WTC11 (cell line): ENCODE results near the gene ANKRD26. TPM values are rescaled to one million over a fixed set of nuclear protein-coding genes. Genes with fewer than 3 reads are reported as not detected.

ENCODE experiments used
- ATAC-seq: fragments of 200-7000 bp; cut with Tn5 transposase; 2 replicates; pipeline ENCODE4 v1.10.0; 2021; ENCODE audit warnings: mild to moderate bottlenecking, moderate library complexity
- CTCF ChIA-PET: fragments of 300-600 bp; sonication (Branson Sonifier 250); formaldehyde crosslinking; loops from one replicate; lab custom pipeline; 2021; ENCODE audit warnings: antibody characterized with exemption; lab: Charles Lee
- POLR2A ChIA-PET: fragments of 350-600 bp; sonication (Branson Sonifier 250); formaldehyde crosslinking; loops from one replicate; lab custom pipeline; 2021; ENCODE audit warnings: antibody characterized with exemption; lab: Charles Lee
- DNase-seq: peaks from one replicate; pipeline ENCODE4 v3.0.0; 2021; ENCODE audit warnings: low spot score
- H3K27ac Mint-ChIP-seq: 2 replicates; pipeline ENCODE4 v1.8.0; 2021; ENCODE audit warnings: mixed read lengths
- H3K27me3 Mint-ChIP-seq: 2 replicates; pipeline ENCODE4 v1.8.0; 2021; ENCODE audit warnings: low read depth, mild to moderate bottlenecking, moderate library complexity, mixed read lengths
- H3K36me3 Mint-ChIP-seq: 2 replicates; pipeline ENCODE4 v1.8.0; 2021; ENCODE audit warnings: mixed read lengths
- H3K4me1 Mint-ChIP-seq: 2 replicates; pipeline ENCODE4 v1.8.0; 2022; ENCODE audit warnings: mixed read lengths
- H3K4me3 Mint-ChIP-seq: 2 replicates; pipeline ENCODE4 v1.8.0; 2021; ENCODE audit warnings: mild to moderate bottlenecking, moderate library complexity, mixed read lengths
- H3K9me3 Mint-ChIP-seq: 2 replicates; pipeline ENCODE4 v1.8.0; 2021; ENCODE audit warnings: mixed read lengths
- CTCF ChIP-seq: fragments of 200-600 bp; IDR thresholded peaks from 2 replicates; pipeline ENCODE4 v1.8.0; 2022; ENCODE audit warnings: antibody characterized with exemption
- FOXK1 ChIP-seq: sonication (generic); formaldehyde crosslinking; IDR thresholded peaks from 2 replicates; pipeline ENCODE4 v1.8.0; 2022; ENCODE audit warnings: mild to moderate bottlenecking, moderate library complexity, missing genetic modification reagents
- TEAD4 ChIP-seq: sonication (generic); formaldehyde crosslinking; IDR thresholded peaks from 2 replicates; pipeline ENCODE4 v1.8.0; 2022; ENCODE audit warnings: mild to moderate bottlenecking, missing genetic modification reagents
- total RNA-seq: library from RNA; stranded (reverse); gene quantifications from 3 replicates; pipeline ENCODE4 v1.2.3, GENCODE V29; 2021
- TF ChIP-seq, protein P1 (sequence below): sonication (generic); formaldehyde crosslinking; IDR thresholded peaks from 2 replicates; pipeline ENCODE4 v1.8.0; 2023; ENCODE audit warnings: missing genetic modification reagents, mild to moderate bottlenecking, borderline replicate concordance
- TF ChIP-seq, protein P2 (sequence below): sonication (generic); formaldehyde crosslinking; IDR thresholded peaks from 2 replicates; pipeline ENCODE4 v1.8.0; 2022; ENCODE audit warnings: missing genetic modification reagents
- TF ChIP-seq, protein P3 (sequence below): fragments of 250-450 bp; sonication (Bioruptor Pico); IDR thresholded peaks from 2 replicates; pipeline ENCODE4 v1.9.0; 2021; ENCODE audit warnings: mild to moderate bottlenecking
- TF ChIP-seq, protein P4 (sequence below): sonication (generic); formaldehyde crosslinking; IDR thresholded peaks from 2 replicates; pipeline ENCODE4 v1.8.1; 2023; ENCODE audit warnings: mild to moderate bottlenecking, missing genetic modification reagents, borderline replicate concordance
- TF ChIP-seq, protein P5 (sequence below): sonication (generic); formaldehyde crosslinking; conservative IDR thresholded peaks from 2 replicates; pipeline ENCODE4 v1.8.1; 2022; ENCODE audit warnings: mild to moderate bottlenecking, missing genetic modification reagents

Gene ANKRD26
- total RNA-seq, 1 experiment from 2014 or later: 7.3 TPM

GRCh38 chr10:27035163-27035562 lies 65.1 kb downstream of the ANKRD26 start (continued):
- TF ChIP-seq, protein P1, sequence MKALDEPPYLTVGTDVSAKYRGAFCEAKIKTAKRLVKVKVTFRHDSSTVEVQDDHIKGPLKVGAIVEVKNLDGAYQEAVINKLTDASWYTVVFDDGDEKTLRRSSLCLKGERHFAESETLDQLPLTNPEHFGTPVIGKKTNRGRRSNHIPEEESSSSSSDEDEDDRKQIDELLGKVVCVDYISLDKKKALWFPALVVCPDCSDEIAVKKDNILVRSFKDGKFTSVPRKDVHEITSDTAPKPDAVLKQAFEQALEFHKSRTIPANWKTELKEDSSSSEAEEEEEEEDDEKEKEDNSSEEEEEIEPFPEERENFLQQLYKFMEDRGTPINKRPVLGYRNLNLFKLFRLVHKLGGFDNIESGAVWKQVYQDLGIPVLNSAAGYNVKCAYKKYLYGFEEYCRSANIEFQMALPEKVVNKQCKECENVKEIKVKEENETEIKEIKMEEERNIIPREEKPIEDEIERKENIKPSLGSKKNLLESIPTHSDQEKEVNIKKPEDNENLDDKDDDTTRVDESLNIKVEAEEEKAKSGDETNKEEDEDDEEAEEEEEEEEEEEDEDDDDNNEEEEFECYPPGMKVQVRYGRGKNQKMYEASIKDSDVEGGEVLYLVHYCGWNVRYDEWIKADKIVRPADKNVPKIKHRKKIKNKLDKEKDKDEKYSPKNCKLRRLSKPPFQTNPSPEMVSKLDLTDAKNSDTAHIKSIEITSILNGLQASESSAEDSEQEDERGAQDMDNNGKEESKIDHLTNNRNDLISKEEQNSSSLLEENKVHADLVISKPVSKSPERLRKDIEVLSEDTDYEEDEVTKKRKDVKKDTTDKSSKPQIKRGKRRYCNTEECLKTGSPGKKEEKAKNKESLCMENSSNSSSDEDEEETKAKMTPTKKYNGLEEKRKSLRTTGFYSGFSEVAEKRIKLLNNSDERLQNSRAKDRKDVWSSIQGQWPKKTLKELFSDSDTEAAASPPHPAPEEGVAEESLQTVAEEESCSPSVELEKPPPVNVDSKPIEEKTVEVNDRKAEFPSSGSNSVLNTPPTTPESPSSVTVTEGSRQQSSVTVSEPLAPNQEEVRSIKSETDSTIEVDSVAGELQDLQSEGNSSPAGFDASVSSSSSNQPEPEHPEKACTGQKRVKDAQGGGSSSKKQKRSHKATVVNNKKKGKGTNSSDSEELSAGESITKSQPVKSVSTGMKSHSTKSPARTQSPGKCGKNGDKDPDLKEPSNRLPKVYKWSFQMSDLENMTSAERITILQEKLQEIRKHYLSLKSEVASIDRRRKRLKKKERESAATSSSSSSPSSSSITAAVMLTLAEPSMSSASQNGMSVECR (CRISPR knock-in tag): no peak
- TF ChIP-seq, protein P2, sequence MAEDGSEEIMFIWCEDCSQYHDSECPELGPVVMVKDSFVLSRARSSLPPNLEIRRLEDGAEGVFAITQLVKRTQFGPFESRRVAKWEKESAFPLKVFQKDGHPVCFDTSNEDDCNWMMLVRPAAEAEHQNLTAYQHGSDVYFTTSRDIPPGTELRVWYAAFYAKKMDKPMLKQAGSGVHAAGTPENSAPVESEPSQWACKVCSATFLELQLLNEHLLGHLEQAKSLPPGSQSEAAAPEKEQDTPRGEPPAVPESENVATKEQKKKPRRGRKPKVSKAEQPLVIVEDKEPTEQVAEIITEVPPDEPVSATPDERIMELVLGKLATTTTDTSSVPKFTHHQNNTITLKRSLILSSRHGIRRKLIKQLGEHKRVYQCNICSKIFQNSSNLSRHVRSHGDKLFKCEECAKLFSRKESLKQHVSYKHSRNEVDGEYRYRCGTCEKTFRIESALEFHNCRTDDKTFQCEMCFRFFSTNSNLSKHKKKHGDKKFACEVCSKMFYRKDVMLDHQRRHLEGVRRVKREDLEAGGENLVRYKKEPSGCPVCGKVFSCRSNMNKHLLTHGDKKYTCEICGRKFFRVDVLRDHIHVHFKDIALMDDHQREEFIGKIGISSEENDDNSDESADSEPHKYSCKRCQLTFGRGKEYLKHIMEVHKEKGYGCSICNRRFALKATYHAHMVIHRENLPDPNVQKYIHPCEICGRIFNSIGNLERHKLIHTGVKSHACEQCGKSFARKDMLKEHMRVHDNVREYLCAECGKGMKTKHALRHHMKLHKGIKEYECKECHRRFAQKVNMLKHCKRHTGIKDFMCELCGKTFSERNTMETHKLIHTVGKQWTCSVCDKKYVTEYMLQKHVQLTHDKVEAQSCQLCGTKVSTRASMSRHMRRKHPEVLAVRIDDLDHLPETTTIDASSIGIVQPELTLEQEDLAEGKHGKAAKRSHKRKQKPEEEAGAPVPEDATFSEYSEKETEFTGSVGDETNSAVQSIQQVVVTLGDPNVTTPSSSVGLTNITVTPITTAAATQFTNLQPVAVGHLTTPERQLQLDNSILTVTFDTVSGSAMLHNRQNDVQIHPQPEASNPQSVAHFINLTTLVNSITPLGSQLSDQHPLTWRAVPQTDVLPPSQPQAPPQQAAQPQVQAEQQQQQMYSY: no peak
- TF ChIP-seq FOXK1 (CRISPR knock-in tag): no peak
- TF ChIP-seq CTCF: no peak
- TF ChIP-seq, protein P3, sequence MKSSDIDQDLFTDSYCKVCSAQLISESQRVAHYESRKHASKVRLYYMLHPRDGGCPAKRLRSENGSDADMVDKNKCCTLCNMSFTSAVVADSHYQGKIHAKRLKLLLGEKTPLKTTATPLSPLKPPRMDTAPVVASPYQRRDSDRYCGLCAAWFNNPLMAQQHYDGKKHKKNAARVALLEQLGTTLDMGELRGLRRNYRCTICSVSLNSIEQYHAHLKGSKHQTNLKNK: no peak
- no peak for TF ChIP-seq TEAD4
- TF ChIP-seq, protein P4, sequence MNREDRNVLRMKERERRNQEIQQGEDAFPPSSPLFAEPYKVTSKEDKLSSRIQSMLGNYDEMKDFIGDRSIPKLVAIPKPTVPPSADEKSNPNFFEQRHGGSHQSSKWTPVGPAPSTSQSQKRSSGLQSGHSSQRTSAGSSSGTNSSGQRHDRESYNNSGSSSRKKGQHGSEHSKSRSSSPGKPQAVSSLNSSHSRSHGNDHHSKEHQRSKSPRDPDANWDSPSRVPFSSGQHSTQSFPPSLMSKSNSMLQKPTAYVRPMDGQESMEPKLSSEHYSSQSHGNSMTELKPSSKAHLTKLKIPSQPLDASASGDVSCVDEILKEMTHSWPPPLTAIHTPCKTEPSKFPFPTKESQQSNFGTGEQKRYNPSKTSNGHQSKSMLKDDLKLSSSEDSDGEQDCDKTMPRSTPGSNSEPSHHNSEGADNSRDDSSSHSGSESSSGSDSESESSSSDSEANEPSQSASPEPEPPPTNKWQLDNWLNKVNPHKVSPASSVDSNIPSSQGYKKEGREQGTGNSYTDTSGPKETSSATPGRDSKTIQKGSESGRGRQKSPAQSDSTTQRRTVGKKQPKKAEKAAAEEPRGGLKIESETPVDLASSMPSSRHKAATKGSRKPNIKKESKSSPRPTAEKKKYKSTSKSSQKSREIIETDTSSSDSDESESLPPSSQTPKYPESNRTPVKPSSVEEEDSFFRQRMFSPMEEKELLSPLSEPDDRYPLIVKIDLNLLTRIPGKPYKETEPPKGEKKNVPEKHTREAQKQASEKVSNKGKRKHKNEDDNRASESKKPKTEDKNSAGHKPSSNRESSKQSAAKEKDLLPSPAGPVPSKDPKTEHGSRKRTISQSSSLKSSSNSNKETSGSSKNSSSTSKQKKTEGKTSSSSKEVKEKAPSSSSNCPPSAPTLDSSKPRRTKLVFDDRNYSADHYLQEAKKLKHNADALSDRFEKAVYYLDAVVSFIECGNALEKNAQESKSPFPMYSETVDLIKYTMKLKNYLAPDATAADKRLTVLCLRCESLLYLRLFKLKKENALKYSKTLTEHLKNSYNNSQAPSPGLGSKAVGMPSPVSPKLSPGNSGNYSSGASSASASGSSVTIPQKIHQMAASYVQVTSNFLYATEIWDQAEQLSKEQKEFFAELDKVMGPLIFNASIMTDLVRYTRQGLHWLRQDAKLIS (CRISPR knock-in tag): no peak

DNA sequence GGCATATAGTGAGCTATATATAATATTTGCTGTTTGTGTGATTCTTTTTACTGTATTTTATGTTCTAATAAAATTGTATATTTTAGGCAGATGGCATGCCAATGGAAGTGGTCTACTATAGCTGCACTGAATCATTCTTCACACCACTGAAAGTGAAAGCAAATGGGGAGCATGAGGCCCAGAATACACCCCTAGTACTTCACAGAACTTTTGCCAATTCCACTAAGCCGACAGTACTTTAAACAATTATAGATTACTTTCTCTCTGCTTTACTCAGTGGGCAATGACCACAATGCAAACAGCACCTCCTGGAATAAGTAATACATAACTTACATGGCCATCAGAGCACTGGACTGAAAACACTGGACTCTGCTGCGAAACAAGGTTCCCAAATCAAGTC lies 70.2 kb downstream of the ANKRD26 start:
- no peak overlapping the region for H3K4me3 Mint-ChIP-seq
- no peaks in the 10 kb centered on the region for H3K27me3 Mint-ChIP-seq
- ChIA-PET CTCF (interaction anchor here (1.3 kb wide), 1 partner anchor 8 kb away, joined by 3 read pairs; no protein-coding TSS in a partner anchor), POLR2A (no interaction called here)
- ATAC-seq (no peak), DNase-seq (no peak)
- no peaks in the 10 kb centered on the region for H3K4me1 Mint-ChIP-seq
- no peak overlapping the region; the same call in 1 of the 2 replicates for H3K27ac Mint-ChIP-seq
- H3K36me3 Mint-ChIP-seq: peaks cover 4% of the 10 kb centered on the region; the same call in 1 of the 2 replicates
- no peaks in the 10 kb centered on the region for H3K9me3 Mint-ChIP-seq
- TF ChIP-seq, protein P1 (CRISPR knock-in tag): no peak
- TF ChIP-seq, protein P4 (CRISPR knock-in tag): no peak
- TF ChIP-seq, protein P5, sequence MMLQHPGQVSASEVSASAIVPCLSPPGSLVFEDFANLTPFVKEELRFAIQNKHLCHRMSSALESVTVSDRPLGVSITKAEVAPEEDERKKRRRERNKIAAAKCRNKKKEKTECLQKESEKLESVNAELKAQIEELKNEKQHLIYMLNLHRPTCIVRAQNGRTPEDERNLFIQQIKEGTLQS (CRISPR knock-in tag): no peak
